Measurements from ENCODE around the gene FFAR1.

Gene FFAR1

GRCh38 chr19:35395382-35396199, 47.9 kb downstream of the FFAR1 start:
- DNase-seq: no peak

GRCh38 chr19:35396240-35396885, 48.7 kb downstream of the FFAR1 start:
- no peak for DNase-seq

- DNase-seq: no peak
Measured at GRCh38 chr19:35397064-35397463, 49.4 kb downstream of the FFAR1 start.

All from NCI-H510A (cell line).